Left ventricle myocardium inferior (tissue), 1 donor: ENCODE data around the gene CCR4. TPM values are rescaled to one million over a fixed set of nuclear protein-coding genes. Genes with fewer than 3 reads are reported as not detected.
"Not testable (repeated sequence)": the region's sequence is repeated elsewhere in the genome, so short reads cannot be mapped to it uniquely, and the experiment has no call there.

Experiments
- DNase-seq: peaks from one replicate; pipeline ENCODE4 v3.0.0-alpha.2; 2020
- H3K27ac ChIP-seq: fragments of 200-600 bp; replicated peaks from 2 replicates; pipeline ENCODE4 v1.8.0; 2021
- H3K27me3 ChIP-seq: fragments of 200-600 bp; 2 replicates; pipeline ENCODE4 v1.8.0; 2021; ENCODE audit warnings: low read depth
- H3K36me3 ChIP-seq: fragments of 200-600 bp; 2 replicates; pipeline ENCODE4 v1.8.0; 2021
- H3K4me1 ChIP-seq: fragments of 200-600 bp; 2 replicates; pipeline ENCODE4 v1.8.0; 2021
- H3K4me3 ChIP-seq: fragments of 200-600 bp; 2 replicates; pipeline ENCODE4 v1.8.0; 2021; ENCODE audit warnings: mild to moderate bottlenecking, moderate library complexity
- H3K9me3 ChIP-seq: fragments of 200-600 bp; replicated peaks from 2 replicates; pipeline ENCODE4 v1.8.0; 2021
- CTCF ChIP-seq: fragments of 200-600 bp; IDR thresholded peaks from 2 replicates; pipeline ENCODE4 v1.8.0; 2021; ENCODE audit warnings: antibody characterized with exemption, mild to moderate bottlenecking, borderline replicate concordance
- intact Hi-C: fragments of 100-400 bp; cut with micrococcal nuclease; formaldehyde crosslinking; loops from one replicate; pipeline ENCODE4 v1.11.0; 2022
- total RNA-seq: library from RNA; stranded (reverse); fragmentation: NEBNext Ultra II Directional; extraction: Animal tissue kit (Norgen Biotek cat#: 25700); gene quantifications from one replicate; pipeline ENCODE4 v1.2.1, GENCODE V29; 2021
- donor health status: DM: no; HTN: yes; CAD: no; lungs with severe emphysema.

The CCR4 gene
- total RNA-seq, 1 donor from 2014 or later: not detected

- peak; percentile 28 for DNase-seq
- Histone ChIP-seq H3K36me3 (no peaks in the 10 kb centered on the region), H3K4me3 (no peak overlapping the region), H3K27ac (peak overlapping the region; percentile 36), H3K4me1 (no peaks in the 10 kb centered on the region), H3K9me3 (no peaks in the 10 kb centered on the region), H3K27me3 (no peaks in the 10 kb centered on the region)
- intact Hi-C loops: no loop called here
- no peak for TF ChIP-seq CTCF
Measured at GRCh38 chr3:32913790-32914446, 37.5 kb upstream of the CCR4 start.

DNA sequence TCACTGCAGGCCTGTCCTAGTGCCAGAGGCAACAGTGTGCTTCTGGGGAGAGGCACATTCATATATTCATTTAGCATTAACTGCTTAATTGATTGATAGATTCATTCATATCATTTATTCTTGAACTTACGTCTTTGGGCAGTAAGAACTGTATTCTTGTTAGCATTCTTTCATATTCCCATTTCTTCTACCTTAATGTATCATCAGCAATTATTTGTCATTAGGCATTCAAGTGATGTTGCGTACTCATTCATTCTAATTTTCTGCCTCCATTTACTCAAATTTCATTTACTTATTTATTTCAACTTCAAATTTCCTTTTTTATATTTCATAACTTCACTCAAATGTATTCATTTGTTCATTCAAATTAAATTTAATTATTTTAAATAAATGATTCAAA lies 31.5 kb upstream of the CCR4 start:
- Histone ChIP-seq H3K36me3 (no peaks in the 10 kb centered on the region), H3K4me1 (no peaks in the 10 kb centered on the region), H3K4me3 (no peak overlapping the region), H3K27me3 (no peaks in the 10 kb centered on the region), H3K27ac (no peak overlapping the region), H3K9me3 (no peaks in the 10 kb centered on the region)
- DNase-seq: no peak
- no peak for TF ChIP-seq CTCF
- intact Hi-C loops: no loop called here

DNA sequence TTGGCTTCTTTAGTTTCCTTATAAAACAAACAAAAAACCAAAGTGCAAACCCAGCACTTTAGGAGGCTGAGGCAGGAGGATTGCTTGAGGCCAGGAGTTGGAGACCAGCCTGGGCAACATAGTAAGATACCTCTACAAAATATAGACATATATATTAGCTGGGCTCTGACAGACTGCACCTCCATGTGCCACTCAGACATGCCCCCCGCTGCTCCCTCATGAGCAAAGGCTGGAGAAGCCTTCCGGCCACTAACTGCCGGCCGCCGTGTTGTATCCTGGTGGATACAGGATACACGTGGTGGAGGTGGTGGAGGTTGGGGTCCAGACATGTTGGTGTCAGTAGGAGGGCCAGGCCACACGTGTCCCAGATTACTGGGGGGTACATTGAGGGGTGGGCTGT lies 29.4 kb upstream of the CCR4 start:
- Histone ChIP-seq H3K27ac (no peak overlapping the region), H3K27me3 (no peaks in the 10 kb centered on the region), H3K4me1 (no peaks in the 10 kb centered on the region), H3K9me3 (no peaks in the 10 kb centered on the region), H3K36me3 (no peaks in the 10 kb centered on the region), H3K4me3 (no peak overlapping the region)
- intact Hi-C loops: no loop called here
- DNase-seq: no peak
- no peak for TF ChIP-seq CTCF

GRCh38 chr3:32930161-32930560 lies 21.3 kb upstream of the CCR4 start:
- Histone ChIP-seq H3K4me3 (no peak overlapping the region), H3K27ac (no peak overlapping the region)
- intact Hi-C loops: loop anchor here (10.0 kb wide), 1 partner anchor 195 kb away; no protein-coding TSS in a partner anchor

DNA sequence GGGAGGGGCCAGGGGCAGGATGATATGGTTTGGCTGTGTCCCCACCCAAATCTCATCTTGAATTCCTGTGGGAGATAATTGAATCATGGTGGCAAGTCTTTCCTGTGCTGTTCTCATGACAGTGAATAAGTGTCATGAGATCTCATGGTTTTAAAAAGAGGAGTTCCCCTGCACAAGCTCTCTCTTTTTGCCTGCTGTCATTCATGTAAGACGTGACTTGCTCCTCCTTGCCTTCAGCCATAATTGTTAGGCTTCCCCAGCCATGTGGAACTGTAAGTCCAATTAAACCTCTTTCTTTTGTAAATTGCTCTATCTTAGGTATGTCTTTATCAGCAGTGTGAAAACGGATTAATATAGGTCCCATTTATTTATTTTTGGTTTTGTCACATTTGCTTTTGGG lies 20.2 kb upstream of the CCR4 start:
- not testable (repeated sequence) for DNase-seq, H3K4me1 ChIP-seq, H3K4me3 ChIP-seq, H3K36me3 ChIP-seq, H3K27ac ChIP-seq, H3K9me3 ChIP-seq, H3K27me3 ChIP-seq
- intact Hi-C loops: loop anchor here (10.0 kb wide), 1 partner anchor 196 kb away; no protein-coding TSS in a partner anchor

More at GRCh38 chr3:32930161-32930560, 21.3 kb upstream of the CCR4 start:
- no peak for DNase-seq
- no peaks in the 10 kb centered on the region for H3K9me3 ChIP-seq
- no peaks in the 10 kb centered on the region for H3K4me1 ChIP-seq
- TF ChIP-seq CTCF: no peak
- no peaks in the 10 kb centered on the region for H3K36me3 ChIP-seq
- no peaks in the 10 kb centered on the region for H3K27me3 ChIP-seq

- intact Hi-C loops: loop anchor here (10.0 kb wide), 1 partner anchor 199 kb away; no protein-coding TSS in a partner anchor
Measured at GRCh38 chr3:32934150-32934742, 17.2 kb upstream of the CCR4 start.

More at GRCh38 chr3:32934150-32934742, 17.2 kb upstream of the CCR4 start:
- H3K4me3 ChIP-seq: no peak overlapping the region
- H3K4me1 ChIP-seq: no peaks in the 10 kb centered on the region
- TF ChIP-seq CTCF: peak; percentile 70
- H3K27ac ChIP-seq: no peak overlapping the region
- no peaks in the 10 kb centered on the region for H3K36me3 ChIP-seq
- no peaks in the 10 kb centered on the region for H3K27me3 ChIP-seq
- DNase-seq: no peak
- H3K9me3 ChIP-seq: no peaks in the 10 kb centered on the region
